Endothelial cell (in vitro differentiated cells): Measurements from ENCODE around the gene PTPRM. TPM values are rescaled to one million over a fixed set of nuclear protein-coding genes. Genes with fewer than 3 reads are reported as not detected.

Experiments used
- DNase-seq: peaks from one replicate; pipeline ENCODE4 v3.0.0; 2021; ENCODE audit warnings: low spot score
- H3K27ac Mint-ChIP-seq: one replicate; pipeline ENCODE4 v1.8.0; 2021; ENCODE audit warnings: mixed read lengths, inconsistent platforms; ENCODE audit not compliant: unreplicated experiment
- H3K27me3 Mint-ChIP-seq: one replicate; pipeline ENCODE4 v1.8.0; 2021; ENCODE audit warnings: mild to moderate bottlenecking, moderate library complexity, mixed read lengths, inconsistent platforms; ENCODE audit not compliant: unreplicated experiment
- H3K36me3 Mint-ChIP-seq: one replicate; pipeline ENCODE4 v1.8.0; 2021; ENCODE audit warnings: mild to moderate bottlenecking, low read depth, mixed read lengths, inconsistent platforms; ENCODE audit not compliant: unreplicated experiment
- H3K4me1 Mint-ChIP-seq: one replicate; pipeline ENCODE4 v1.8.0; 2021; ENCODE audit warnings: mild to moderate bottlenecking, mixed read lengths, inconsistent platforms; ENCODE audit not compliant: unreplicated experiment
- H3K4me3 Mint-ChIP-seq: one replicate; pipeline ENCODE4 v1.8.0; 2021; ENCODE audit warnings: mild to moderate bottlenecking, mixed read lengths, inconsistent platforms; ENCODE audit not compliant: unreplicated experiment
- H3K9me3 Mint-ChIP-seq: one replicate; pipeline ENCODE4 v1.8.0; 2021; ENCODE audit warnings: mixed read lengths, inconsistent platforms; ENCODE audit not compliant: unreplicated experiment
- total RNA-seq: library from RNA; stranded (reverse); fragmentation: NEBNext Ultra II Directional; extraction: Animal tissue kit (Norgen Biotek cat#: 25700); gene quantifications from one replicate; pipeline ENCODE4 v1.2.1, GENCODE V29; 2021; ENCODE audit not compliant: unreplicated experiment
- TF ChIP-seq, protein P1 (sequence below): fragments of 200-600 bp; sonication (generic); IDR thresholded peaks from one replicate; pipeline ENCODE4 v1.5.0; 2021; ENCODE audit warnings: antibody characterized with exemption; ENCODE audit not compliant: unreplicated experiment

PTPRM gene
- total RNA-seq, 1 donor from 2014 or later, result 284 TPM

DNA sequence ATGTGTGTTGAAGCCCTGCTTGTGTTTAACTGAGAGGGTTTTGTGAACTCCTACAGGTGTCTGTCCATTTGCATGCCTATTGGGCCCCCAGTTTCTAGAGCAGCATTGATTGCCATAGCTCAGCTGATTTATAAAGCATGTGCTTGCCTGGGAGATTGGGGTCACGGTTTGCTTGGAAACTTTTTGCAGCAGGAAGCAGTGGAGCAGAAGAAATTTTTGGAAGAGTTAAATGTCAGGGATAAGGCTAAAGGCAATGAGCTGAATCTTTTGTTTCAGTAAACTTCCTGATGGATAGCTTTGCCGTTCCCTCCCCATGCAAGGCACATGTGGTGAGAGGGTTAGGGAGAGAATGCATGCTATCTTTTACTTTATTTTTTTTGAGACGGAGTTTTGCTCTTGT, 102.2 kb downstream of the PTPRM start:
- no peak overlapping the region for H3K27ac Mint-ChIP-seq
- H3K36me3 Mint-ChIP-seq, result peaks cover 4% of the 10 kb centered on the region
- no peak for DNase-seq
- peaks cover 1% of the 10 kb centered on the region for H3K27me3 Mint-ChIP-seq
- peaks cover 35% of the 10 kb centered on the region for H3K4me1 Mint-ChIP-seq
- no peaks in the 10 kb centered on the region for H3K9me3 Mint-ChIP-seq
- TF ChIP-seq, protein P1, sequence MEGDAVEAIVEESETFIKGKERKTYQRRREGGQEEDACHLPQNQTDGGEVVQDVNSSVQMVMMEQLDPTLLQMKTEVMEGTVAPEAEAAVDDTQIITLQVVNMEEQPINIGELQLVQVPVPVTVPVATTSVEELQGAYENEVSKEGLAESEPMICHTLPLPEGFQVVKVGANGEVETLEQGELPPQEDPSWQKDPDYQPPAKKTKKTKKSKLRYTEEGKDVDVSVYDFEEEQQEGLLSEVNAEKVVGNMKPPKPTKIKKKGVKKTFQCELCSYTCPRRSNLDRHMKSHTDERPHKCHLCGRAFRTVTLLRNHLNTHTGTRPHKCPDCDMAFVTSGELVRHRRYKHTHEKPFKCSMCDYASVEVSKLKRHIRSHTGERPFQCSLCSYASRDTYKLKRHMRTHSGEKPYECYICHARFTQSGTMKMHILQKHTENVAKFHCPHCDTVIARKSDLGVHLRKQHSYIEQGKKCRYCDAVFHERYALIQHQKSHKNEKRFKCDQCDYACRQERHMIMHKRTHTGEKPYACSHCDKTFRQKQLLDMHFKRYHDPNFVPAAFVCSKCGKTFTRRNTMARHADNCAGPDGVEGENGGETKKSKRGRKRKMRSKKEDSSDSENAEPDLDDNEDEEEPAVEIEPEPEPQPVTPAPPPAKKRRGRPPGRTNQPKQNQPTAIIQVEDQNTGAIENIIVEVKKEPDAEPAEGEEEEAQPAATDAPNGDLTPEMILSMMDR, result no peak
- H3K4me3 Mint-ChIP-seq, result no peak overlapping the region

DNA sequence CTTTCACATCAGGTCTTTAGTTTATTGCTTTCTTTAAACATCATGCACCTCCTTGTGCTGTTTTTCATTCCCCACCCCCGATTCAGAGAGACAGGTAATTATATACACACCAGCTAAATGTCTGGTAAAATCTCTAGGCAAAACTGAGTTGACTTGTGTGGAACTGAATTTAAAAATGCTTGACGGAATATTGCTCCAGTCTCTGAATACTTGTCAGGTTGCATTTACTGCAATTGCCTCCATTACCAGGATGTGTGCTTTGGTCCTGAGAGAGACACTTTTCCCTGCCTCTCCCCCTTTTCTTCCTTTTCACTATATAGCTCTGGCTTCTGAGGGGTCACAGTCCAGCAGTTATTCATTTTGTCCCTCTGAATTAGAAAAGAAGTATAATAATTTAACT, 104.0 kb downstream of the PTPRM start:
- no peak overlapping the region for H3K27ac Mint-ChIP-seq
- TF ChIP-seq, protein P1, result no peak
- H3K9me3 Mint-ChIP-seq, result no peaks in the 10 kb centered on the region
- peaks cover under 1% of the 10 kb centered on the region for H3K27me3 Mint-ChIP-seq
- no peak overlapping the region for H3K4me3 Mint-ChIP-seq
- no peak for DNase-seq
- peaks cover 31% of the 10 kb centered on the region for H3K4me1 Mint-ChIP-seq
- H3K36me3 Mint-ChIP-seq, result peaks cover 4% of the 10 kb centered on the region

DNA sequence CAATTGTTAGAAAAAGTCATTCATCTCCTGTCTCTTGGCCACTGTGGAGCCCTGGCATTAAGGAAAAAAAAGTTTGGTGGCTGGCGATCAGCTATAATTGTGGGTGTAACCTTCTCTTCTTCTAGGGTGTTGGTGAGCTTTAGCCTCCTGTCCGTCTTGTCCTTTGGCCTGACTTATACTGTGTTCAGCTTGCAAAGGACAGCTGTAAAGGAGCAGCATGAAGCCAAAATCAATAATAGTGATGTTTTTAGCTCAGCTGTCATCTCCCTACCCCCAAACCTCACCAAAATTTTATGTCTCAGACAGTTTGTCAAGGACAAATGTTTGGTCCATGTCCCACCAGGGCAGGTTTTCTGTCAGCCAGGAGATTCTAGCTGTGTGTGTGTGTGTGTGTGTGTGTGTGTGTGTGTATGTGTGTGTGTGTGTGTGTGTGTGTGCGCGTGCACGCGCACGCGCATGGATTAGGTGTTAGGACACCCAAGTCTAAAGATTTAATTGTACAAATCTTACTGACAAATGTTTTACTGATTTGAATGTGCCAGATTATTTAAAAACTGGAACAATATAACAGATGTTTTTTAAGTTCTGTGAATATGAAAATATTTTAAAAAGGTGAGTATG, 109.2 kb downstream of the PTPRM start:
- H3K27me3 Mint-ChIP-seq, result peaks cover 4% of the 10 kb centered on the region
- no peaks in the 10 kb centered on the region for H3K36me3 Mint-ChIP-seq
- TF ChIP-seq, protein P1, result no peak
- no peak overlapping the region for H3K27ac Mint-ChIP-seq
- H3K4me3 Mint-ChIP-seq, result no peak overlapping the region
- no peaks in the 10 kb centered on the region for H3K9me3 Mint-ChIP-seq
- no peak for DNase-seq
- peaks cover 40% of the 10 kb centered on the region for H3K4me1 Mint-ChIP-seq

DNA sequence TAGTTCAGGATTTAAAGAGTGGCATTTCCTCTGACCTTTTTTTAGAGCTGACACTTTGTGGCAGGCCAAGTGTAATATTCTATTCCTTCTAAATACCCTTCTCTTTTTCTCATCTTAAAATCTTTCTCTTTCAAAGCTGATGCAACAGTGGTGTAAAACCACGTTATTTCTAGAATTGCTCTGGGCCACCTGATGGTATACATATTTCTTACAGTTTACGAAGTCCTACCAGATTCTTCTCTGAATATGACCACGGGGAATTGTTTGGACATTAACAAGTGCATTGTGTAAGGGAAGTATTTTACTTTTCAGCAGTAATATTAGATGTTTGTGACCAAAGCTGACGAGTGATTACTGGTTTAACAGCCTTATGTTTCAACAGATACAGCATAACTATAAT, 109.9 kb downstream of the PTPRM start:
- H3K4me3 Mint-ChIP-seq, result no peak overlapping the region
- H3K27ac Mint-ChIP-seq, result peak overlapping the region; percentile 50
- H3K9me3 Mint-ChIP-seq, result no peaks in the 10 kb centered on the region
- H3K36me3 Mint-ChIP-seq, result no peaks in the 10 kb centered on the region
- peaks cover 4% of the 10 kb centered on the region for H3K27me3 Mint-ChIP-seq
- TF ChIP-seq, protein P1, result no peak
- no peak for DNase-seq
- H3K4me1 Mint-ChIP-seq, result peaks cover 42% of the 10 kb centered on the region

DNA sequence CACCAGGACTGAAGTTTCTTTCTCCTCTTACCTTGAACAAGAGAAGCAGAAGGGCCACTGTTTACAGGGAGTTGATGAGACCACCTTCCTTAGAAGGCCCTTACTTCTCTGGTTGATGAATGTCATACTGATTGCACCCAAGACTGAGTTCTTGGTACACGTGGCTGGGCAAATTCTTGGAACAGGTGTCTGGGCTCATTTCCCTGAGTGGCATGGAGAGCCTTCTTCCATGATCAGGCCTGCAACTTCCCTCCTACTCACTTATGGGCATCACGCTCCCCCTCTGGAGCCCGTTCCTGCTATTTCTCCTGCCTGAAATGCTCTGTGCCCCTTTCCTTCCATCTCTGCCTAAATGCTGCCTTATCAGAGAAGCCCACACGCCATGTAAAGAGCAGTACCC, 110.3 kb downstream of the PTPRM start:
- DNase-seq, result no peak
- no peaks in the 10 kb centered on the region for H3K36me3 Mint-ChIP-seq
- H3K4me3 Mint-ChIP-seq, result no peak overlapping the region
- TF ChIP-seq, protein P1, result no peak
- peaks cover 42% of the 10 kb centered on the region for H3K4me1 Mint-ChIP-seq
- H3K27me3 Mint-ChIP-seq, result peaks cover 4% of the 10 kb centered on the region
- no peak overlapping the region for H3K27ac Mint-ChIP-seq
- H3K9me3 Mint-ChIP-seq, result no peaks in the 10 kb centered on the region
